BE2C (cell line): ENCODE results near the gene DTX3L.
A peak's percentile ranks its signal among the peaks of the same experiment; 100 is the strongest.
"Not testable (repeated sequence)": the region's sequence is repeated elsewhere in the genome, so short reads cannot be mapped to it uniquely, and the experiment has no call there.

Source experiments
- DNase-seq: peaks from one replicate; pipeline ENCODE4 v3.0.0-alpha.2; 2020
- H3K27me3 ChIP-seq: fragments of 250-450 bp; sonication (Bioruptor Pico); 2 replicates; pipeline ENCODE4 v1.5.1; 2020; ENCODE audit warnings: mild to moderate bottlenecking
- H3K36me3 ChIP-seq: fragments of 250-450 bp; sonication (Bioruptor Pico); 2 replicates; pipeline ENCODE4 v1.5.1; 2020; ENCODE audit warnings: mild to moderate bottlenecking
- H3K4me1 ChIP-seq: fragments of 250-450 bp; sonication (Bioruptor Pico); 2 replicates; pipeline ENCODE4 v1.5.1; 2020
- H3K4me3 ChIP-seq: 2 replicates; pipeline ENCODE4 v1.5.1; 2011; ENCODE audit warnings: low read depth, low read length
- H3K9me3 ChIP-seq: fragments of 250-450 bp; sonication (Bioruptor Pico); 2 replicates; pipeline ENCODE4 v1.5.1; 2020
- TF ChIP-seq, protein P1 (sequence below): IDR thresholded peaks from 2 replicates; pipeline ENCODE4 v1.5.1; 2012; ENCODE audit warnings: mild to moderate bottlenecking, low read depth, low read length

DTX3L gene

GRCh38 chr3:122563717-122564025, 467 bp upstream of the DTX3L start:
- Histone ChIP-seq H3K9me3 (no peaks in the 10 kb centered on the region), H3K4me3 (peak overlapping the region; percentile 78), H3K4me1 (no peaks in the 10 kb centered on the region), H3K27me3 (no peaks in the 10 kb centered on the region), H3K36me3 (no peaks in the 10 kb centered on the region)
- TF ChIP-seq, protein P1, sequence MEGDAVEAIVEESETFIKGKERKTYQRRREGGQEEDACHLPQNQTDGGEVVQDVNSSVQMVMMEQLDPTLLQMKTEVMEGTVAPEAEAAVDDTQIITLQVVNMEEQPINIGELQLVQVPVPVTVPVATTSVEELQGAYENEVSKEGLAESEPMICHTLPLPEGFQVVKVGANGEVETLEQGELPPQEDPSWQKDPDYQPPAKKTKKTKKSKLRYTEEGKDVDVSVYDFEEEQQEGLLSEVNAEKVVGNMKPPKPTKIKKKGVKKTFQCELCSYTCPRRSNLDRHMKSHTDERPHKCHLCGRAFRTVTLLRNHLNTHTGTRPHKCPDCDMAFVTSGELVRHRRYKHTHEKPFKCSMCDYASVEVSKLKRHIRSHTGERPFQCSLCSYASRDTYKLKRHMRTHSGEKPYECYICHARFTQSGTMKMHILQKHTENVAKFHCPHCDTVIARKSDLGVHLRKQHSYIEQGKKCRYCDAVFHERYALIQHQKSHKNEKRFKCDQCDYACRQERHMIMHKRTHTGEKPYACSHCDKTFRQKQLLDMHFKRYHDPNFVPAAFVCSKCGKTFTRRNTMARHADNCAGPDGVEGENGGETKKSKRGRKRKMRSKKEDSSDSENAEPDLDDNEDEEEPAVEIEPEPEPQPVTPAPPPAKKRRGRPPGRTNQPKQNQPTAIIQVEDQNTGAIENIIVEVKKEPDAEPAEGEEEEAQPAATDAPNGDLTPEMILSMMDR, result no peak
- no peak for DNase-seq

DNA sequence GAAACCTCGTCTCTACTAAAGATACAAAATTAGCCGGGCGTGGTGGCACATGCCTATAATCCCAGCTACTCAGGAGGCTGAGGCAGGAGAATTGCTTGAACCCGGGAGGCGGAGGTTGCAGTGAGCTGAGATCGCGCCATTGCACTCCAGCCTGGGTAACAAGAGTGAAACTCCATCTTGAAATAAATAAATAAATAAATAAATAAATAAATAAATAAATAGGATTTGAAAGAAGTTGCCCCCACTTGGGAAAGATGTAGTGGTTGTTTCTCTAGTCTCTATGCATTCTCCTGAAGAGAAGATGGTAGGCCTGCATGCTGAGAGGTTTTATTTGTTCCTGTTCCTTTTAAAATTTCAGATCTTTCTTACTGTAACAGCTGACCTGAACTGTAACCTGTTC, 4.0 kb downstream of the DTX3L start:
- not testable (repeated sequence) for H3K36me3 ChIP-seq, H3K27me3 ChIP-seq, H3K4me3 ChIP-seq, H3K9me3 ChIP-seq, DNase-seq, H3K4me1 ChIP-seq

GRCh38 chr3:122568755-122569154, 4.6 kb downstream of the DTX3L start:
- Histone ChIP-seq H3K36me3 (no peaks in the 10 kb centered on the region), H3K4me1 (no peaks in the 10 kb centered on the region), H3K27me3 (no peaks in the 10 kb centered on the region), H3K9me3 (no peaks in the 10 kb centered on the region), H3K4me3 (no peak overlapping the region)
- DNase-seq, result no peak
- TF ChIP-seq, protein P1, result no peak

DNA sequence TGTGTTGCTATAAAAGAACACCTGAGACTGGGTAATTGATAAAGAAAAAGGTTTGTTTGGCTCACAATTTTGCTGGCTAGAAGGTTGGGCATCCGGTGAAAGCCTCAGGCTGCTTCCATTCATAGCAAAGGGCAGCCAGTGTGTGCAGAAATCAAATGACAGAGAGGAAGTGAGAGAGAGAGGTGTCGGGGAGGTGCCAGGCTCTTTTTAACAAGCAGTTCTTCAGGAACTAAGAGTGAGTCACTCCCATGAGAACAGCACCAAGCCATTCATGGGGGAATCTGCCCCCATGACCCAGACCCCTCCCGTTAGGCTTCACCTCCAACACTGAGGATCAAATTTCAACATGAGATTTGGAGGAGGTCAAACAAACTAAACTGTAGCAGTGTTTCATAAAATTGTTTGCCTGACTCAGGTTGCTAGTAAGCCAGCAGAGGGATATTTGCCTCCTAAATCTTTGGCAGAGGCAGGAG, 8.8 kb downstream of the DTX3L start:
- H3K36me3 ChIP-seq, result no peaks in the 10 kb centered on the region
- no peak for DNase-seq
- H3K9me3 ChIP-seq, result no peaks in the 10 kb centered on the region
- H3K4me3 ChIP-seq, result no peak overlapping the region
- TF ChIP-seq, protein P1, result no peak
- no peaks in the 10 kb centered on the region for H3K4me1 ChIP-seq
- H3K27me3 ChIP-seq, result peaks cover 6% of the 10 kb centered on the region; the same call in 1 of the 2 replicates

DNA sequence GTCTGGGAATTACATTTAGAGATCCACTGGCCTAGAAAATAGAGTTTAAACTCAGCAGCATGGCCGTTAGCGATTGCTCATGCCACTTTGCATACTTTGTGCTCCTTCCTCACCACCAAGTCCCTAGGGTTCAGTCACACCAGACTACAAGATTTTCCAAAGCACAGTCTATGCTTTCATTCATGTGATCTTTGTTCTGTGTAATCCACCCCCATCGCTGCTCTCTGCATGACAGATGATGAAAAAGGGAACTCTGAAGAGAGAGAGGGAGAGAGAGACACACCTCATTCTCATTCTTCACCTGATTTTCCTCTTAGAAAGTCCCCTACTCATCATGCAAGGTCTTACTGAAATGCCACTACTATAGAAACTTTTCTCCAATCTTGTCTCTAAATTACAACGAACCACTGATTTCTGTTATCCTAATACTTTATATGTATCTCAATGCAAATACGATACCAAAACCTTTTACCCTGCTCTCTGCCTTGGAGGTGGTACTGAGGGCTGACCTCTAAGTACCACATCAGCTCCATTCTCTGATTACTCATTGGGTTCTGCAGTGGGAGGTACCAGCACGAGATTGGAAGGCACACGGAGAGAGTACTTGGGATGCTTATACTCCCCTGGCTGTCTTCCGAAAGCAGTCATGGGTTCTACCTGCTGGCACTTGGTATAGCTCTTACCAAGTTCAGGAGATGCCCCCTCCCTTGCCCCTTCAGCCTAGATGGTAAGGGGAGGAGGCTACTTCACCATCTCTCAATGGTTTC, 12.2 kb downstream of the DTX3L start:
- Histone ChIP-seq H3K27me3 (peaks cover 23% of the 10 kb centered on the region), H3K36me3 (no peaks in the 10 kb centered on the region), H3K9me3 (no peaks in the 10 kb centered on the region), H3K4me1 (no peaks in the 10 kb centered on the region), H3K4me3 (no peak overlapping the region)
- DNase-seq, result no peak
- TF ChIP-seq, protein P1, result no peak

- peaks cover 23% of the 10 kb centered on the region for H3K27me3 ChIP-seq
- TF ChIP-seq, protein P1, result no peak
- no peaks in the 10 kb centered on the region for H3K4me1 ChIP-seq
- H3K9me3 ChIP-seq, result no peaks in the 10 kb centered on the region
- peak; percentile 14 for DNase-seq
- no peaks in the 10 kb centered on the region for H3K36me3 ChIP-seq
- peak within 1 kb of the TSS; percentile 15 for H3K4me3 ChIP-seq
Measured at GRCh38 chr3:122577409-122578031, 13.4 kb downstream of the DTX3L start, which contains the start of gene PARP15. PARP15 (plus strand) TSS chr3:122577650; CDS start chr3:122577668, 18 bp downstream.
